ENCODE data around the gene CAD. TPM values are rescaled to one million over a fixed set of nuclear protein-coding genes. Genes with fewer than 3 reads are reported as not detected.

Gene CAD
- polyA plus RNA-seq, 1 donor from 2014 or later = 14.2 TPM

- TF ChIP-seq REST (IDR thresholded peaks at IDR 0.05; ENCODE audit: borderline replicate concordance) = no peak
- no peak for TF ChIP-seq MXI1 (conservative IDR thresholded peaks at IDR 0.05; ENCODE audit: poor library complexity, severe bottlenecking)
- Histone ChIP-seq H3F3A (ENCODE audit: insufficient read depth, low read length, poor library complexity, severe bottlenecking) (peaks cover 10% of the 10 kb centered on the region), H3K79me2 (replicated peaks; ENCODE audit: insufficient read depth, low read length) (peaks cover 5% of the 10 kb centered on the region), H2AFZ (ENCODE audit: low read depth, low read length) (peak overlapping the region; percentile 63), H4K20me1 (ENCODE audit: insufficient read depth) (no peaks in the 10 kb centered on the region), H3K9me3 (ENCODE audit: low read length) (no peaks in the 10 kb centered on the region), H3K27ac (ENCODE audit: low read length) (peak overlapping the region; percentile 80), H3K4me3 (ENCODE audit: low read length) (peak overlapping the region; percentile 86), H3K36me3 (ENCODE audit: insufficient read depth, low read length) (no peaks in the 10 kb centered on the region), H3K4me2 (ENCODE audit: low read length) (peak overlapping the region; percentile 38), H3K27me3 (ENCODE audit: insufficient read depth, low read depth, low read length) (no peaks in the 10 kb centered on the region), H3K9me2 (ENCODE audit: insufficient read depth, low read length) (no peaks in the 10 kb centered on the region), H3K9ac (ENCODE audit: low read length) (peak overlapping the region; percentile 52)
Measured at GRCh38 chr2:27216416-27217137, 592 bp upstream of the CAD start.

- no peaks in the 10 kb centered on the region for H3K9me2 ChIP-seq (ENCODE audit: insufficient read depth, low read length)
- no peak overlapping the region for H3K27ac ChIP-seq (ENCODE audit: low read length)
- H3K4me3 ChIP-seq (ENCODE audit: low read length) = peak overlapping the region; percentile 86
- no peaks in the 10 kb centered on the region for H3F3A ChIP-seq (ENCODE audit: insufficient read depth, low read length, poor library complexity, severe bottlenecking)
- no peak overlapping the region for H3K9ac ChIP-seq (ENCODE audit: low read length)
- no peaks in the 10 kb centered on the region for H3K27me3 ChIP-seq (ENCODE audit: insufficient read depth, low read depth, low read length)
- no peaks in the 10 kb centered on the region for H3K36me3 ChIP-seq (ENCODE audit: insufficient read depth, low read length)
- H4K20me1 ChIP-seq (ENCODE audit: insufficient read depth) = no peaks in the 10 kb centered on the region
- H3K4me2 ChIP-seq (ENCODE audit: low read length) = no peak overlapping the region
- H2AFZ ChIP-seq (ENCODE audit: low read depth, low read length) = no peak overlapping the region
- TF ChIP-seq POLR2AphosphoS5 (IDR thresholded peaks at IDR 0.05) (no peak), RAD21 (conservative IDR thresholded peaks at IDR 0.05) (no peak), EZH2 (IDR thresholded peaks at IDR 0.05; ENCODE audit: borderline replicate concordance, insufficient read depth, low read length, poor library complexity, severe bottlenecking) (no peak), REST (IDR thresholded peaks at IDR 0.05; ENCODE audit: borderline replicate concordance) (no peak), MXI1 (conservative IDR thresholded peaks at IDR 0.05; ENCODE audit: poor library complexity, severe bottlenecking) (no peak), SMC3 (conservative IDR thresholded peaks at IDR 0.05; ENCODE audit: poor library complexity) (no peak), TAF1 (IDR thresholded peaks at IDR 0.05; ENCODE audit: low read depth) (no peak), EP300 (conservative IDR thresholded peaks at IDR 0.05; ENCODE audit: poor library complexity, severe bottlenecking) (no peak)
- TF ChIP-seq, protein P1, sequence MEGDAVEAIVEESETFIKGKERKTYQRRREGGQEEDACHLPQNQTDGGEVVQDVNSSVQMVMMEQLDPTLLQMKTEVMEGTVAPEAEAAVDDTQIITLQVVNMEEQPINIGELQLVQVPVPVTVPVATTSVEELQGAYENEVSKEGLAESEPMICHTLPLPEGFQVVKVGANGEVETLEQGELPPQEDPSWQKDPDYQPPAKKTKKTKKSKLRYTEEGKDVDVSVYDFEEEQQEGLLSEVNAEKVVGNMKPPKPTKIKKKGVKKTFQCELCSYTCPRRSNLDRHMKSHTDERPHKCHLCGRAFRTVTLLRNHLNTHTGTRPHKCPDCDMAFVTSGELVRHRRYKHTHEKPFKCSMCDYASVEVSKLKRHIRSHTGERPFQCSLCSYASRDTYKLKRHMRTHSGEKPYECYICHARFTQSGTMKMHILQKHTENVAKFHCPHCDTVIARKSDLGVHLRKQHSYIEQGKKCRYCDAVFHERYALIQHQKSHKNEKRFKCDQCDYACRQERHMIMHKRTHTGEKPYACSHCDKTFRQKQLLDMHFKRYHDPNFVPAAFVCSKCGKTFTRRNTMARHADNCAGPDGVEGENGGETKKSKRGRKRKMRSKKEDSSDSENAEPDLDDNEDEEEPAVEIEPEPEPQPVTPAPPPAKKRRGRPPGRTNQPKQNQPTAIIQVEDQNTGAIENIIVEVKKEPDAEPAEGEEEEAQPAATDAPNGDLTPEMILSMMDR (IDR thresholded peaks at IDR 0.05; ENCODE audit: poor library complexity, severe bottlenecking) = no peak
- peaks cover under 1% of the 10 kb centered on the region for H3K79me2 ChIP-seq (replicated peaks; ENCODE audit: insufficient read depth, low read length)
- no peaks in the 10 kb centered on the region for H3K9me3 ChIP-seq (ENCODE audit: low read length)
Measured at GRCh38 chr2:27218614-27219013, 1.4 kb downstream of the CAD start.

Data from neural cell (in vitro differentiated cells).